GM12878 (cell line): Measurements from ENCODE around the gene TGFBR3. TPM values are rescaled to one million over a fixed set of nuclear protein-coding genes. Genes with fewer than 3 reads are reported as not detected.

ENCODE experiments used
- ATAC-seq: fragments of 200-7000 bp; cut with Tn5 transposase; 3 replicates; pipeline ENCODE4 v1.9.1; 2020; ENCODE audit warnings: mild to moderate bottlenecking, moderate library complexity
- BruUV-seq: library from RNA; stranded (reverse); fragments of 400-500 nt; replicated peaks from 2 replicates; lab custom pipeline; 2021; lab: Mats Ljungman, UMichigan
- CTCF ChIA-PET: fragments of 300-600 bp; sonication (Branson Sonifier 250); formaldehyde crosslinking; extraction: SDS; loops from one replicate; lab custom pipeline; 2021; ENCODE audit warnings: inconsistent platforms; lab: Yijun Ruan, JAX
- POLR2A ChIA-PET: fragments of 350-600 bp; formaldehyde crosslinking; extraction: SDS; loops from one replicate; lab custom pipeline; 2021; ENCODE audit warnings: inconsistent platforms; lab: Charles Lee
- RAD21 ChIA-PET: fragments of 300-600 bp; sonication (Branson Sonifier 250); formaldehyde crosslinking; loops from one replicate; lab custom pipeline; 2023; ENCODE audit warnings: antibody characterized with exemption; ENCODE audit not compliant: unreplicated experiment; lab: Charles Lee
- SMC1A ChIA-PET: fragments of 300-600 bp; sonication (Branson Sonifier 250); formaldehyde crosslinking; loops from one replicate; lab custom pipeline; 2023; ENCODE audit not compliant: unreplicated experiment, uncharacterized antibody; lab: Charles Lee
- DNase-seq: peaks from one replicate; pipeline ENCODE4 v3.0.0-alpha.2; 2011; ENCODE audit warnings: low read depth, low spot score
- FAIRE-seq: peaks from 3 replicates; lab custom pipeline; 2011; peaks lifted over from hg19 to GRCh38; lab: Jason Lieb, UNC
- H2AFZ ChIP-seq: 2 replicates; pipeline ENCODE4 v1.6.0; 2011; ENCODE audit warnings: low read depth, low read length, control low read depth; ENCODE audit not compliant: control insufficient read depth
- H3K27ac ChIP-seq: 2 replicates; pipeline ENCODE4 v1.5.1; 2011; ENCODE audit warnings: control low read depth; ENCODE audit not compliant: control insufficient read depth, insufficient read depth
- H3K27me3 ChIP-seq, 2 experiments: replicated peaks in 1 of 2; 2 replicates each; pipeline versions ENCODE4 v1.6.0 to v1.6.1; 2011; ENCODE audit warnings: low read length in 1 of 2; ENCODE audit not compliant: control insufficient read depth in 2 of 2, insufficient read depth in 2 of 2
- H3K36me3 ChIP-seq, 2 experiments: 2 replicates each; pipeline ENCODE4 v1.5.1; 2011; ENCODE audit warnings: low read length in 1 of 2; ENCODE audit not compliant: control insufficient read depth in 2 of 2, insufficient read depth in 2 of 2
- H3K4me1 ChIP-seq: 2 replicates; pipeline ENCODE4 v1.6.1; 2011; ENCODE audit warnings: mild to moderate bottlenecking, low read length, moderate library complexity, mixed read lengths; ENCODE audit not compliant: control insufficient read depth, insufficient read depth
- H3K4me2 ChIP-seq: 2 replicates; pipeline ENCODE4 v1.6.0; 2011; ENCODE audit warnings: control low read depth; ENCODE audit not compliant: control insufficient read depth, insufficient read depth
- H3K4me3 ChIP-seq: fragments of 200-600 bp; sonication (generic); 2 replicates; pipeline ENCODE4 v1.5.1; 2016
- H3K79me2 ChIP-seq: 2 replicates; pipeline ENCODE4 v1.6.0; 2011; ENCODE audit warnings: low read length; ENCODE audit not compliant: control insufficient read depth, insufficient read depth
- H3K9ac ChIP-seq: 2 replicates; pipeline ENCODE4 v1.8.0; 2011; ENCODE audit warnings: low read length, control low read depth, mixed read lengths; ENCODE audit not compliant: control insufficient read depth, insufficient read depth
- H3K9me3 ChIP-seq: replicated peaks from 3 replicates; pipeline ENCODE4 v1.5.1; 2011; ENCODE audit warnings: mild to moderate bottlenecking, low read length; ENCODE audit not compliant: control insufficient read depth, insufficient read depth
- H4K20me1 ChIP-seq: 2 replicates; pipeline ENCODE4 v1.6.0; 2011; ENCODE audit not compliant: control insufficient read depth, insufficient read depth
- BACH1 ChIP-seq: fragments of 450-650 bp; IDR thresholded peaks from 2 replicates; pipeline ENCODE4 v1.6.1; 2017; ENCODE audit warnings: mild to moderate bottlenecking, borderline replicate concordance
- CHD1 ChIP-seq: IDR thresholded peaks from 2 replicates; pipeline ENCODE4 v1.6.1; 2012; ENCODE audit warnings: low read depth, low read length, improper control_type of control experiment
- JUNB ChIP-seq: IDR thresholded peaks from 2 replicates; pipeline ENCODE4 v1.6.1; 2016; ENCODE audit warnings: antibody characterized with exemption, mild to moderate bottlenecking
- MEF2A ChIP-seq: IDR thresholded peaks from 2 replicates; pipeline ENCODE4 v1.6.1; 2011; ENCODE audit warnings: low read depth, mild to moderate bottlenecking, low read length, moderate library complexity; ENCODE audit not compliant: insufficient read depth
- NBN ChIP-seq: fragments of 450-650 bp; IDR thresholded peaks from 2 replicates; pipeline ENCODE4 v1.6.1; 2016
- NFIC ChIP-seq: IDR thresholded peaks from 2 replicates; pipeline ENCODE4 v1.6.1; 2012; ENCODE audit warnings: low read depth, mild to moderate bottlenecking, inconsistent platforms, low read length, moderate library complexity
- SIN3A ChIP-seq: IDR thresholded peaks from 2 replicates; pipeline ENCODE4 v1.6.1; 2012; ENCODE audit warnings: low read depth, low read length, improper control_type of control experiment
- SREBF1 ChIP-seq: IDR thresholded peaks from 2 replicates; pipeline ENCODE4 v1.6.1; 2012; ENCODE audit warnings: mild to moderate bottlenecking, low read length
- STAT1 ChIP-seq: fragments of 450-650 bp; conservative IDR thresholded peaks from 2 replicates; pipeline ENCODE4 v1.6.1; 2014; ENCODE audit warnings: antibody characterized with exemption, mild to moderate bottlenecking
- WRNIP1 ChIP-seq: IDR thresholded peaks from 2 replicates; pipeline ENCODE4 v1.6.1; 2011; ENCODE audit warnings: low read depth, low read length, improper control_type of control experiment, borderline replicate concordance
- ZNF24 ChIP-seq: fragments of 450-650 bp; IDR thresholded peaks from 2 replicates; pipeline ENCODE4 v1.6.1; 2017; ENCODE audit warnings: antibody characterized with exemption, mild to moderate bottlenecking
- WGBS: methylation state at CpG from one replicate; pipeline ENCODE4 v1.1.6; 2016; ENCODE audit warnings: low lambda C conversion rate; ENCODE audit not compliant: insufficient replicate concordance, insufficient coverage; ENCODE audit errors: missing lambda C conversion rate; 5-methylcytosine and 5-hydroxymethylcytosine counted together
- in situ Hi-C: fragments of 300-500 bp; cut with MboI; formaldehyde crosslinking; loops from 9 replicates; pipeline ENCODE4 v1.14.3; 2018; ENCODE audit warnings: mixed read lengths
- intact Hi-C: fragments of 100-400 bp; cut with micrococcal nuclease; formaldehyde crosslinking; loops from one replicate; pipeline ENCODE4 v1.14.2; 2022; ENCODE audit not compliant: unreplicated experiment
- polyA plus RNA-seq, 11 experiments: library from polyadenylated mRNA; depleted of rRNA in 4 of 11; unstranded in 6 of 11; stranded (reverse) in 5 of 11; fragments of >200 nt; fragmentation: Nextera tagmentation in 4 of 11; fragmentation: Illumina TruSeq in 1 of 11; extraction: Ambion mirVana in 4 of 11; extraction: Trizol in 1 of 11; gene quantifications; 1 replicate in 1 of 11; 2 replicates in 10 of 11; pipeline versions ENCODE4 v1.2.1 to v1.2.3, GENCODE V29; 2011 to 2016; ENCODE audit warnings: inconsistent platforms in 2 of 11, missing spikeins in 2 of 11, low read depth in 1 of 11
- total RNA-seq, 4 experiments: library from RNA; depleted of rRNA in 3 of 4; stranded (reverse); fragments of >200 nt in 3 of 4; fragmentation: Illumina TruSeq in 1 of 4; extraction: Trizol in 1 of 4; gene quantifications; 2 replicates each; pipeline versions ENCODE4 v1.2.1 to v1.2.3, GENCODE V29; 2013 to 2021
- TF ChIP-seq, protein P1 (sequence below): IDR thresholded peaks from 2 replicates; pipeline ENCODE4 v1.6.1; 2011; ENCODE audit warnings: borderline replicate concordance, low read depth, mild to moderate bottlenecking, moderate library complexity, mixed read lengths, low read length; ENCODE audit not compliant: insufficient read depth; ENCODE audit errors: extremely low read length
- TF ChIP-seq, protein P2 (sequence below): IDR thresholded peaks from 2 replicates; pipeline ENCODE4 v1.6.1; 2012; ENCODE audit warnings: mild to moderate bottlenecking, low read depth, low read length
- TF ChIP-seq, protein P3 (sequence below): fragments of 450-650 bp; IDR thresholded peaks from 2 replicates; pipeline ENCODE4 v1.6.1; 2018; ENCODE audit warnings: borderline replicate concordance, mild to moderate bottlenecking; ENCODE audit not compliant: partially characterized antibody
- TF ChIP-seq, protein P4 (sequence below): IDR thresholded peaks from 2 replicates; pipeline ENCODE4 v1.6.1; 2011; ENCODE audit warnings: low read depth, low read length, improper control_type of control experiment, borderline replicate concordance

Gene TGFBR3
- total and polyA plus RNA-seq, 10 of the 15 experiments (the other 5 are each of a cell fraction or from before 2014, with no cell fraction given), result 2.7 to 16.5 (median 12.6) TPM

DNA sequence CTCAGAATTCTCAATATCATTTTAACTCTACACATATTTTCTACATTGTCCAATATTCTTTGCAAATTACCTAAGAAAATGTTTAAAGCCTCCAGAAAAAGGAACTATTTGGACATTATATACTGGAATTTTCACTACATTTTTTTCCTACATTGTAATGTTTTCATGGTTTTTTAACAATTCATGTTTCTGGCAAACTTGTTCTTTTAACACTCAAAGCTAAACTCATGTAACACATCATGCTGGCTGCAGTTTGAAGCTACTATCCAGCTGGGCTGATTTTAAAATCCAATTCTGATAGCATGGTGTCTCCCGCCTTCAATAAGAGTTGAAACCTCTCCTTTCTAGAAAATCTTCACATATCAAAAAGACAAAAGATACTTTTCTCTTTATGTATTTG, 52.0 kb downstream of the TGFBR3 start:
- Histone ChIP-seq H3K4me1 (peaks cover 10% of the 10 kb centered on the region; the same call in 1 of the 2 replicates), H3K27ac (no peak overlapping the region), H3K9me3 (no peaks in the 10 kb centered on the region), H3K9ac (no peak overlapping the region), H3K4me3 (no peak overlapping the region), H3K27me3 (no peaks in the 10 kb centered on the region), H2AFZ (no peak overlapping the region), H3K79me2 (no peaks in the 10 kb centered on the region), H4K20me1 (no peaks in the 10 kb centered on the region), H3K36me3 (no peaks in the 10 kb centered on the region), H3K4me2 (no peak overlapping the region)
- ChIA-PET CTCF (no interaction called here), SMC1A (interaction anchor here (0.6 kb wide), 1 partner anchor 18 kb away, joined by 3 read pairs; no protein-coding TSS in a partner anchor), POLR2A (no interaction called here), RAD21 (interaction anchor here (0.7 kb wide), 1 partner anchor 92 kb away, joined by 3 read pairs; no protein-coding TSS in a partner anchor)
- TF ChIP-seq, protein P1, sequence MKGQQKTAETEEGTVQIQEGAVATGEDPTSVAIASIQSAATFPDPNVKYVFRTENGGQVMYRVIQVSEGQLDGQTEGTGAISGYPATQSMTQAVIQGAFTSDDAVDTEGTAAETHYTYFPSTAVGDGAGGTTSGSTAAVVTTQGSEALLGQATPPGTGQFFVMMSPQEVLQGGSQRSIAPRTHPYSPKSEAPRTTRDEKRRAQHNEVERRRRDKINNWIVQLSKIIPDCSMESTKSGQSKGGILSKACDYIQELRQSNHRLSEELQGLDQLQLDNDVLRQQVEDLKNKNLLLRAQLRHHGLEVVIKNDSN, result no peak
- TF ChIP-seq ZNF24 (no peak), NFIC (no peak), STAT1 (no peak), SIN3A (no peak), BACH1 (no peak), JUNB (no peak), NBN (no peak), WRNIP1 (no peak), CHD1 (no peak), SREBF1 (no peak), MEF2A (no peak)
- TF ChIP-seq, protein P2, sequence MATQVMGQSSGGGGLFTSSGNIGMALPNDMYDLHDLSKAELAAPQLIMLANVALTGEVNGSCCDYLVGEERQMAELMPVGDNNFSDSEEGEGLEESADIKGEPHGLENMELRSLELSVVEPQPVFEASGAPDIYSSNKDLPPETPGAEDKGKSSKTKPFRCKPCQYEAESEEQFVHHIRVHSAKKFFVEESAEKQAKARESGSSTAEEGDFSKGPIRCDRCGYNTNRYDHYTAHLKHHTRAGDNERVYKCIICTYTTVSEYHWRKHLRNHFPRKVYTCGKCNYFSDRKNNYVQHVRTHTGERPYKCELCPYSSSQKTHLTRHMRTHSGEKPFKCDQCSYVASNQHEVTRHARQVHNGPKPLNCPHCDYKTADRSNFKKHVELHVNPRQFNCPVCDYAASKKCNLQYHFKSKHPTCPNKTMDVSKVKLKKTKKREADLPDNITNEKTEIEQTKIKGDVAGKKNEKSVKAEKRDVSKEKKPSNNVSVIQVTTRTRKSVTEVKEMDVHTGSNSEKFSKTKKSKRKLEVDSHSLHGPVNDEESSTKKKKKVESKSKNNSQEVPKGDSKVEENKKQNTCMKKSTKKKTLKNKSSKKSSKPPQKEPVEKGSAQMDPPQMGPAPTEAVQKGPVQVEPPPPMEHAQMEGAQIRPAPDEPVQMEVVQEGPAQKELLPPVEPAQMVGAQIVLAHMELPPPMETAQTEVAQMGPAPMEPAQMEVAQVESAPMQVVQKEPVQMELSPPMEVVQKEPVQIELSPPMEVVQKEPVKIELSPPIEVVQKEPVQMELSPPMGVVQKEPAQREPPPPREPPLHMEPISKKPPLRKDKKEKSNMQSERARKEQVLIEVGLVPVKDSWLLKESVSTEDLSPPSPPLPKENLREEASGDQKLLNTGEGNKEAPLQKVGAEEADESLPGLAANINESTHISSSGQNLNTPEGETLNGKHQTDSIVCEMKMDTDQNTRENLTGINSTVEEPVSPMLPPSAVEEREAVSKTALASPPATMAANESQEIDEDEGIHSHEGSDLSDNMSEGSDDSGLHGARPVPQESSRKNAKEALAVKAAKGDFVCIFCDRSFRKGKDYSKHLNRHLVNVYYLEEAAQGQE, result no peak
- TF ChIP-seq, protein P3, sequence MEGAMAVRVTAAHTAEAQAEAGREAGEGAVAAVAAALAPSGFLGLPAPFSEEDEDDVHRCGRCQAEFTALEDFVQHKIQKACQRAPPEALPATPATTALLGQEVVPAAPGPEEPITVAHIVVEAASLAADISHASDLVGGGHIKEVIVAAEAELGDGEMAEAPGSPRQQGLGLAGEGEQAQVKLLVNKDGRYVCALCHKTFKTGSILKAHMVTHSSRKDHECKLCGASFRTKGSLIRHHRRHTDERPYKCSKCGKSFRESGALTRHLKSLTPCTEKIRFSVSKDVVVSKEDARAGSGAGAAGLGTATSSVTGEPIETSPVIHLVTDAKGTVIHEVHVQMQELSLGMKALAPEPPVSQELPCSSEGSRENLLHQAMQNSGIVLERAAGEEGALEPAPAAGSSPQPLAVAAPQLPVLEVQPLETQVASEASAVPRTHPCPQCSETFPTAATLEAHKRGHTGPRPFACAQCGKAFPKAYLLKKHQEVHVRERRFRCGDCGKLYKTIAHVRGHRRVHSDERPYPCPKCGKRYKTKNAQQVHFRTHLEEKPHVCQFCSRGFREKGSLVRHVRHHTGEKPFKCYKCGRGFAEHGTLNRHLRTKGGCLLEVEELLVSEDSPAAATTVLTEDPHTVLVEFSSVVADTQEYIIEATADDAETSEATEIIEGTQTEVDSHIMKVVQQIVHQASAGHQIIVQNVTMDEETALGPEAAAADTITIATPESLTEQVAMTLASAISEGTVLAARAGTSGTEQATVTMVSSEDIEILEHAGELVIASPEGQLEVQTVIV, result no peak
- TF ChIP-seq, protein P4, sequence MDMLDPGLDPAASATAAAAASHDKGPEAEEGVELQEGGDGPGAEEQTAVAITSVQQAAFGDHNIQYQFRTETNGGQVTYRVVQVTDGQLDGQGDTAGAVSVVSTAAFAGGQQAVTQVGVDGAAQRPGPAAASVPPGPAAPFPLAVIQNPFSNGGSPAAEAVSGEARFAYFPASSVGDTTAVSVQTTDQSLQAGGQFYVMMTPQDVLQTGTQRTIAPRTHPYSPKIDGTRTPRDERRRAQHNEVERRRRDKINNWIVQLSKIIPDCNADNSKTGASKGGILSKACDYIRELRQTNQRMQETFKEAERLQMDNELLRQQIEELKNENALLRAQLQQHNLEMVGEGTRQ, result no peak
- 100% methylated on average over 1 of the region's 1 CpG for WGBS
- in situ Hi-C loops, result no loop called here
- no peak for ATAC-seq
- intact Hi-C loops, result no loop called here
- DNase-seq, result no peak
- no peak for FAIRE-seq
- no TSS peak for BruUV-seq
